Lower leg skin (tissue), 4 donors: ENCODE data around the gene CAPN10. TPM values are rescaled to one million over a fixed set of nuclear protein-coding genes. Genes with fewer than 3 reads are reported as not detected.
A peak's percentile ranks its signal among the peaks of the same experiment; 100 is the strongest.

ENCODE experiments used
- DNase-seq, 2 donors: peaks; one replicate each; pipeline ENCODE4 v3.0.0-alpha.2; 2019; ENCODE audit warnings: low spot score in 2 of 2
- H3K4me3 ChIP-seq: fragments of 200-600 bp; sonication (generic); 2 replicates; pipeline ENCODE4 v1.5.1; 2017; ENCODE audit warnings: mild to moderate bottlenecking, low read depth; ENCODE audit not compliant: poor library complexity, severe bottlenecking
- POLR2A ChIP-seq, 2 donors: fragments of 450-650 bp; IDR thresholded peaks; one replicate each; pipeline ENCODE4 v1.6.1; 2016 to 2017; ENCODE audit warnings: antibody characterized with exemption in 2 of 2, mild to moderate bottlenecking in 1 of 2, moderate library complexity in 1 of 2
- WGBS, 2 donors: methylation state at CpG; one replicate each; pipeline ENCODE4 v1.1.5; 2018; 5-methylcytosine and 5-hydroxymethylcytosine counted together
- intact Hi-C: fragments of 100-400 bp; cut with DNase I; formaldehyde crosslinking; loops from one replicate; pipeline ENCODE4 v1.15.0; 2023; ENCODE audit warnings: low total_unique reads
- total RNA-seq, 4 donors: library from RNA; depleted of rRNA; stranded (reverse); fragments of >200 nt; gene quantifications; one replicate each; pipeline ENCODE4 v1.1.0, GENCODE V29; 2016
- TF ChIP-seq, protein P1 (sequence below), 3 donors: fragments of 450-650 bp; IDR thresholded peaks; one replicate each; pipeline ENCODE4 v1.5.1; 2016; ENCODE audit warnings: antibody characterized with exemption in 3 of 3, mild to moderate bottlenecking in 3 of 3, moderate library complexity in 2 of 3

CAPN10 gene
- total RNA-seq, 4 donors from 2014 or later: 25.6 to 38.0 (median 28.4) TPM

DNA sequence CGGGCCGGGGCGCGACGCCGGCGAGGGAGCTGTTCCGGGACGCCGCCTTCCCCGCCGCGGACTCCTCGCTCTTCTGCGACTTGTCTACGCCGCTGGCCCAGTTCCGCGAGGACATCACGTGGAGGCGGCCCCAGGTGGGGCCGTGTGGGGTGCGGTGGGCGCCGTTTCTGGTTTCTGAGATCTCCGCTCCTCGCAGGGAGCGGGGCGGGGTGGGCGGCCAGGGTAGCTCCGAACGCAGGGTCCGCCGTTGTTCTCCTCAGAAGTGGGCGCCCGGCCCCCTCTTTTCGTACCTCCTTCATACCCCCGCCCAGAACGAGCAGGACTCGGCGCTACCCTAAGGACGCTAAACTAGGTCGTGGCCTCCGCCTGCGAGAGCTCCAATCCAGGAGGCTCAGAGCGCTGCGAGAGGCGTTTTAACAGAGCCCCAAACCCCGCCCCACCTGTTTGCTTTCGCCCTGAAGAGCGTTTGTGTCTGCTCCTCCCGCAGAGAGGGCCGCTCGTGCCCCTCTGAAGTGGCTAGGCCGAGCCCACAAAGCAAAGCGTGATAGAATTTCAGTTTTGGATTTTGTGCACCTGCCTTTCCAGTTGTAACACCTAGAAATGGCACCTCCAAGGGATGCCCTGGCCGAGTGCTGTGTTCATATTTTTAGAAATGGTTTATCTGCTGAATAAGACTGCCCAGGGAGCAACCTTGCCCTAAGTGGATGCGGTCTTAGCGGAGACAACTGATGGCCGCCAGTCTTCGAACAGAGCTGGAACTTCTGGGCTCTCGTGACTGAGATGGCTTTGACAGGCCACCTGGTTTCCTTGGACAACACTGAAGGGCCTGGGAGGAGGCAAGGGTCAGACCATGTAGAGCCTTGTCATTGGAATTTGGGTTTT is 626 bp downstream of the CAPN10 start:
- no peak for TF ChIP-seq POLR2A (IDR thresholded peaks at IDR 0.05)
- TF ChIP-seq, protein P1, sequence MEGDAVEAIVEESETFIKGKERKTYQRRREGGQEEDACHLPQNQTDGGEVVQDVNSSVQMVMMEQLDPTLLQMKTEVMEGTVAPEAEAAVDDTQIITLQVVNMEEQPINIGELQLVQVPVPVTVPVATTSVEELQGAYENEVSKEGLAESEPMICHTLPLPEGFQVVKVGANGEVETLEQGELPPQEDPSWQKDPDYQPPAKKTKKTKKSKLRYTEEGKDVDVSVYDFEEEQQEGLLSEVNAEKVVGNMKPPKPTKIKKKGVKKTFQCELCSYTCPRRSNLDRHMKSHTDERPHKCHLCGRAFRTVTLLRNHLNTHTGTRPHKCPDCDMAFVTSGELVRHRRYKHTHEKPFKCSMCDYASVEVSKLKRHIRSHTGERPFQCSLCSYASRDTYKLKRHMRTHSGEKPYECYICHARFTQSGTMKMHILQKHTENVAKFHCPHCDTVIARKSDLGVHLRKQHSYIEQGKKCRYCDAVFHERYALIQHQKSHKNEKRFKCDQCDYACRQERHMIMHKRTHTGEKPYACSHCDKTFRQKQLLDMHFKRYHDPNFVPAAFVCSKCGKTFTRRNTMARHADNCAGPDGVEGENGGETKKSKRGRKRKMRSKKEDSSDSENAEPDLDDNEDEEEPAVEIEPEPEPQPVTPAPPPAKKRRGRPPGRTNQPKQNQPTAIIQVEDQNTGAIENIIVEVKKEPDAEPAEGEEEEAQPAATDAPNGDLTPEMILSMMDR (IDR thresholded peaks at IDR 0.05): no peak
- no peak for DNase-seq
- WGBS, 2 donors: 7 to 8% methylated on average over 25 to 27 of the region's 62 CpGs
- intact Hi-C loops: no loop called here
- H3K4me3 ChIP-seq: peak overlapping the region; percentile 74

GRCh38 chr2:240588006-240588655 is 1.6 kb downstream of the CAPN10 start:
- no peak overlapping the region for H3K4me3 ChIP-seq
- 75 to 82% methylated on average over 10 of the region's 10 CpGs for WGBS, 2 donors
- TF ChIP-seq, protein P1 (IDR thresholded peaks at IDR 0.05): no peak
- TF ChIP-seq POLR2A (IDR thresholded peaks at IDR 0.05): no peak
- intact Hi-C loops: no loop called here
- no peak for DNase-seq

DNA sequence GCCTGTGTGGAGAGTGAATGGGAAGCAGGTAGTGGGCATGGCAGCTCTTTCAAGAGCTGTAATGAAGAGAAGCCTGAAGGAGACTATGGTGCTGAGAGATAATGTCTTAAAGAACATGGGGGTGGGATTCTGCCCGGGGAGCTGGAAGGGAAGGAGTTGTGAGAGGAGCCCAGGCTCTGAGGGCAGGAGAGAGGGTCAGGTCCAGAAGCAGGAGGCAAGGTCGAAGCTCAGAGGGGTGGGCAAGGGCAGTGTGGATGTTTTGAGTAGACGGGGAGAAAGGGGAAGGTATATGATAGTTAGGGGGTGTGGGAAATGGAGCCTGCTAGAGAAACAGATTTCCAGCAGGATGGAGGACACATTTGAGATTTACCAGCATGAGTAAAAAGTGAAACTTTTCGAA is 2.1 kb downstream of the CAPN10 start:
- intact Hi-C loops: no loop called here
- no peak for DNase-seq
- 76 to 84% methylated on average over 4 of the region's 4 CpGs for WGBS, 2 donors
- no peak overlapping the region for H3K4me3 ChIP-seq
- TF ChIP-seq, protein P1 (IDR thresholded peaks at IDR 0.05): no peak
- no peak for TF ChIP-seq POLR2A (IDR thresholded peaks at IDR 0.05)

DNA sequence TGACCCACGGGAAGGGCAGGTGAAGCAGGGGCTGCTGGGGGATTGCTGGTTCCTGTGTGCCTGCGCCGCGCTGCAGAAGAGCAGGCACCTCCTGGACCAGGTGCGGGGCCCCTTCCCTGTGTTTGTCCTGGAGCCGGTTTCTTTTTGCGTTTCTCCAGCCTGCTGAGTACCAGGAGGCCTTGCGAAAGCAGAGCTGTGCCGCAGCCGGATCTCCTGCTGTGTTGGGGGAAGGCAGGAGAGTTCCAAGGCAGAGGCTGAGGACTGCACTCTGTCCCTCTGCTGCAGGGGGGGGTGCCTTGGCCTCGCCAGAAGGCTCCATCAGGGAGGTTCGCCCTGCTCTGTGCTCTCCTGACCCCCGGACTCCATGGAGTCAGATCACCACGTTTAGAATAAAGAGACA is 2.8 kb downstream of the CAPN10 start:
- 83 to 89% methylated on average over 13 to 14 of the region's 14 CpGs for WGBS, 2 donors
- intact Hi-C loops: no loop called here
- TF ChIP-seq POLR2A (IDR thresholded peaks at IDR 0.05): no peak
- TF ChIP-seq, protein P1 (IDR thresholded peaks at IDR 0.05): no peak
- no peak overlapping the region for H3K4me3 ChIP-seq
- no peak for DNase-seq

DNA sequence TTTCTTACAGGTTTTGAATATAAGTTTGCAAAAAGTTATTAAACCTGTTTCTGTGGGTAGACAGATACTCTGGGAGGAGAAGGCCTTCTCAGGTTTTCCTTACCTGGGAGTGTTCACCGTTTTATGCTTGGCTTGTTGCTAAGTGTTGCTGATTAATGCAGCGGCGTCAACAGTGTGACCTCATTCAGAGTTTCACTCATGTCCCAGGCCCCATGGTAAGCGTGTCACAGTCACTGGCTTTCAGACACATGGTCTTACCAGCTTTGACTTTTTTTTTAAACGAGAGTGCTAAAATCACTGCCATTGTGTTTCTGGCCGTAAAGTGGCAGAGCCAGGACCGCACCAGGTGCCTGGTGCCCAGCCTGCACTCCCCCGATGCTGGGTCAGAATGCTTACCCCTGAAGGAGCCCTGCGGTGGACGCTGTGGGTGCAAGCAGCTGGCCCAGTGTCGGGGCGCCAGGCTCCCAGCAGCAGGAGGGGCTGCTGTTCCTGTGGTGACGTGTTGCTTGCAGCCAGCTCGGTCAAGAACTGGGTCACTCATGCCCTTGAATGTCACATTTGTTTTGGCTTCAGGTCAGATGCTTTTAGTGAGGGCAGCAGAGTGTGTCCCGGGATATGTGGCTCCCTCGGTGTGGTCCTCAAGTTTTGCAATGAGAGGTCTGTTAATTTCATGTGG is 3.5 kb downstream of the CAPN10 start:
- intact Hi-C loops: no loop called here
- TF ChIP-seq, protein P1 (IDR thresholded peaks at IDR 0.05): no peak
- no peak for TF ChIP-seq POLR2A (IDR thresholded peaks at IDR 0.05)
- no peak for DNase-seq
- no peak overlapping the region for H3K4me3 ChIP-seq
- WGBS, 2 donors: 83 to 95% methylated on average over 14 to 16 of the region's 16 CpGs
